HepG2 (cell line): ENCODE data around the gene PIP4K2B. TPM values are rescaled to one million over a fixed set of nuclear protein-coding genes. Genes with fewer than 3 reads are reported as not detected.

Experiments
- AGO1 ChIP-seq: fragments of 200-400 bp; formaldehyde crosslinking; IDR thresholded peaks from 2 replicates; pipeline ENCODE4 v1.6.1; 2017; ENCODE audit warnings: mild to moderate bottlenecking, low read depth, low read length, moderate library complexity; ENCODE audit not compliant: poor library complexity, severe bottlenecking
- AKAP8 ChIP-seq: sonication (generic); formaldehyde crosslinking; IDR thresholded peaks from 2 replicates; pipeline ENCODE4 v1.5.1; 2020; ENCODE audit warnings: mild to moderate bottlenecking, missing genetic modification reagents
- ATRX ChIP-seq: sonication (generic); formaldehyde crosslinking; IDR thresholded peaks from 2 replicates; pipeline ENCODE4 v1.4.0; 2020; ENCODE audit warnings: missing genetic modification reagents, borderline replicate concordance
- BCLAF1 ChIP-seq: fragments of 450-650 bp; IDR thresholded peaks from 2 replicates; pipeline ENCODE4 v1.6.1; 2017; ENCODE audit warnings: mild to moderate bottlenecking
- BRCA1 ChIP-seq: sonication (generic); formaldehyde crosslinking; IDR thresholded peaks from 2 replicates; pipeline ENCODE4 v1.4.0; 2020; ENCODE audit warnings: missing genetic modification reagents
- CENPT ChIP-seq: sonication (generic); formaldehyde crosslinking; IDR thresholded peaks from 2 replicates; pipeline ENCODE4 v1.8.0; 2022; ENCODE audit warnings: low read depth, mild to moderate bottlenecking, moderate library complexity, missing genetic modification reagents
- EED ChIP-seq: sonication (generic); formaldehyde crosslinking; IDR thresholded peaks from 2 replicates; pipeline ENCODE4 v1.5.0; 2020; ENCODE audit warnings: mild to moderate bottlenecking, missing genetic modification reagents
- FLYWCH1 ChIP-seq: sonication (generic); formaldehyde crosslinking; IDR thresholded peaks from 2 replicates; pipeline ENCODE4 v1.8.1; 2023; ENCODE audit warnings: mild to moderate bottlenecking, missing genetic modification reagents
- KLF16 ChIP-seq, 2 experiments: sonication (generic) in 1 of 2; formaldehyde crosslinking in 1 of 2; IDR thresholded peaks; 2 replicates each; pipeline versions ENCODE4 v1.6.1 to v1.8.0; 2016 to 2023; ENCODE audit warnings: missing genetic modification reagents in 2 of 2, missing compliant biosample characterization in 1 of 2
- PHB2 ChIP-seq: fragments of 450-650 bp; IDR thresholded peaks from 2 replicates; pipeline ENCODE4 v1.6.1; 2018; ENCODE audit not compliant: partially characterized antibody
- POLR2AphosphoS5 ChIP-seq: IDR thresholded peaks from 2 replicates; pipeline ENCODE4 v1.6.1; 2012; ENCODE audit warnings: low read depth, low read length
- RARG ChIP-seq: sonication (generic); formaldehyde crosslinking; IDR thresholded peaks from 2 replicates; pipeline ENCODE4 v1.4.0; 2020; ENCODE audit warnings: low read depth, mild to moderate bottlenecking, missing genetic modification reagents
- RORA ChIP-seq: sonication (generic); formaldehyde crosslinking; IDR thresholded peaks from 2 replicates; pipeline ENCODE4 v1.5.0; 2020; ENCODE audit warnings: mild to moderate bottlenecking, missing genetic modification reagents, moderate library complexity
- SMAD3 ChIP-seq: sonication (generic); formaldehyde crosslinking; IDR thresholded peaks from 2 replicates; pipeline ENCODE4 v1.4.0; 2020; ENCODE audit warnings: missing genetic modification reagents
- SP4 ChIP-seq: sonication (generic); formaldehyde crosslinking; IDR thresholded peaks from 2 replicates; pipeline ENCODE4 v1.8.1; 2023; ENCODE audit warnings: mild to moderate bottlenecking, missing genetic modification reagents
- ZBTB8A ChIP-seq: sonication (generic); formaldehyde crosslinking; IDR thresholded peaks from 2 replicates; pipeline ENCODE4 v1.4.0; 2020; ENCODE audit warnings: mild to moderate bottlenecking, low read depth, missing genetic modification reagents, borderline replicate concordance
- ZKSCAN5 ChIP-seq: sonication (generic); formaldehyde crosslinking; IDR thresholded peaks from 2 replicates; pipeline ENCODE4 v1.5.1; 2020; ENCODE audit warnings: mild to moderate bottlenecking, missing genetic modification reagents
- ZMYM3 ChIP-seq: sonication (generic); formaldehyde crosslinking; IDR thresholded peaks from 2 replicates; pipeline ENCODE4 v1.5.1; 2020; ENCODE audit warnings: mild to moderate bottlenecking, missing genetic modification reagents
- ZNF343 ChIP-seq: sonication (generic); formaldehyde crosslinking; IDR thresholded peaks from 2 replicates; pipeline ENCODE4 v1.4.0; 2020; ENCODE audit warnings: mild to moderate bottlenecking, missing genetic modification reagents
- ZNF367 ChIP-seq: sonication (generic); formaldehyde crosslinking; IDR thresholded peaks from 2 replicates; pipeline ENCODE4 v1.4.0; 2020; ENCODE audit warnings: missing genetic modification reagents, borderline replicate concordance
- ZNF644 ChIP-seq: IDR thresholded peaks from 2 replicates; pipeline ENCODE4 v1.6.1; 2016; ENCODE audit warnings: low read depth
- ZNF652 ChIP-seq: IDR thresholded peaks from 2 replicates; pipeline ENCODE4 v1.6.1; 2016; ENCODE audit warnings: low read depth, borderline replicate concordance
- ZNF7 ChIP-seq: IDR thresholded peaks from 2 replicates; pipeline ENCODE4 v1.6.1; 2016; ENCODE audit warnings: missing biosample characterization, missing genetic modification reagents
- ZNF737 ChIP-seq: sonication (generic); formaldehyde crosslinking; IDR thresholded peaks from 2 replicates; pipeline ENCODE4 v1.5.0; 2020; ENCODE audit warnings: missing genetic modification reagents, mild to moderate bottlenecking, borderline replicate concordance
- ZNF775 ChIP-seq: sonication (generic); formaldehyde crosslinking; IDR thresholded peaks from 2 replicates; pipeline ENCODE4 v1.4.0; 2020; ENCODE audit warnings: missing genetic modification reagents, mild to moderate bottlenecking, moderate library complexity, borderline replicate concordance
- ZNF878 ChIP-seq: sonication (generic); formaldehyde crosslinking; IDR thresholded peaks from 2 replicates; pipeline ENCODE4 v1.8.1; 2023; ENCODE audit warnings: mild to moderate bottlenecking, missing genetic modification reagents, moderate library complexity
- ZSCAN29 ChIP-seq: sonication (generic); formaldehyde crosslinking; conservative IDR thresholded peaks from 2 replicates; pipeline ENCODE4 v1.4.0; 2020; ENCODE audit warnings: mild to moderate bottlenecking, missing genetic modification reagents
- polyA plus RNA-seq, 8 experiments: library from polyadenylated mRNA; depleted of rRNA in 3 of 8; stranded (reverse) in 7 of 8; unstranded in 1 of 8; fragments of >200 nt; fragmentation: Illumina TruSeq in 4 of 8; extraction: Trizol in 4 of 8; gene quantifications; 2 replicates each; pipeline versions ENCODE4 v1.2.1 to v1.2.3, GENCODE V29; 2011 to 2016; ENCODE audit warnings: low read depth in 4 of 8, missing spikeins in 1 of 8, mixed read lengths in 1 of 8; ENCODE audit not compliant: insufficient read depth in 1 of 8
- total RNA-seq, 5 experiments: library from RNA; depleted of rRNA; stranded (reverse); fragments of >200 nt; fragmentation: Illumina TruSeq; extraction: Trizol; gene quantifications; 2 replicates each; pipeline ENCODE4 v1.2.3, GENCODE V29; 2016; ENCODE audit warnings: low read depth in 1 of 5
- TF ChIP-seq, protein P1 (sequence below): sonication (generic); formaldehyde crosslinking; conservative IDR thresholded peaks from 2 replicates; pipeline ENCODE4 v1.8.1; 2023; ENCODE audit warnings: missing genetic modification reagents

PIP4K2B gene
- total and polyA plus RNA-seq, 2 of the 13 experiments (the other 11 are each of a cell fraction or from before 2014, with no cell fraction given): 20.4 to 54.0 TPM

DNA sequence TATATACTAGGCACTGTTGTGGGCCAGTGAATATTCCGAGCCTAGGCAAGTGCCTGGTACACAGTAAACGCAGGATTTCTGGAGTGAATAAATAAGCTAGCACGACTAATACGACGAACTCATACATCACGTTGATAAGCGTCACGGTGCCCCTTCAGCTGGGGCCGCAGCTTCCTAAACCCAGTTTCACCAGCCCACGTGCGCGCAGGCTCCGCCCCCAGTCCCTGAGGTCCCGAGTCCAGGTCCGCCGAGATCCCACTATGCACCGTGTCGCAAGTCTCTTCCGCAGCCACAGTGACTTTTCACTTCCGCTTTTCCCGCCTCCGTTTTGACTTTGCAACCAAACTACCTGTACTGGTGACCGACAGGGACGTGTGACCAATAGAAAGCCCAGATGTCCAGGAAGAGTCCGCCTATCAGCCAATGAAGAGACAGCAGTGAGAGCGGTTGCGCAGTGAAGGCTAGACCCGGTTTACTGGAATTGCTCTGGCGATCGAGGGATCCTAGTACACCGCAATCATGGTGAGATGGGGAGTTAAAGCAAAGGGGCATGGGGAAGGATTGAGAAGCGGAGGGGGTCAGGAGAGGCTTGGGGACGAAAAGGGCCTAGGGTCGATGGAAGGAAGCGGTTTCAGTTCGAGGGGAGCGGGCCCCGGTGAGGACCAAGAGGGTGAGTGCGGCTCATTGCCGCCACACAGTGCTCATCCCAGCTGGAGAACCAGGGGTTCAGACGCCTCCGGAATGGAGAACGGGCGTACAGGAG is 46.9 kb downstream of the PIP4K2B start, which contains the start of gene PSMB3 (continued):
- TF ChIP-seq ZMYM3: peak; percentile 50; the same call in 1 of the 2 replicates
- TF ChIP-seq CENPT (CRISPR knock-in tag): no peak; the same call in 1 of the 2 replicates
- TF ChIP-seq ZNF775 (CRISPR knock-in tag): no peak
- no peak; the same call in 1 of the 2 replicates for TF ChIP-seq ZNF737 (CRISPR knock-in tag)
- no peak for TF ChIP-seq ZNF7 (CRISPR knock-in tag)
- TF ChIP-seq EED (CRISPR knock-in tag): no peak; the same call in 1 of the 2 replicates
- TF ChIP-seq PHB2: no peak
- no peak for TF ChIP-seq ZBTB8A
- no peak for TF ChIP-seq ZKSCAN5 (CRISPR knock-in tag)
- TF ChIP-seq, protein P1, sequence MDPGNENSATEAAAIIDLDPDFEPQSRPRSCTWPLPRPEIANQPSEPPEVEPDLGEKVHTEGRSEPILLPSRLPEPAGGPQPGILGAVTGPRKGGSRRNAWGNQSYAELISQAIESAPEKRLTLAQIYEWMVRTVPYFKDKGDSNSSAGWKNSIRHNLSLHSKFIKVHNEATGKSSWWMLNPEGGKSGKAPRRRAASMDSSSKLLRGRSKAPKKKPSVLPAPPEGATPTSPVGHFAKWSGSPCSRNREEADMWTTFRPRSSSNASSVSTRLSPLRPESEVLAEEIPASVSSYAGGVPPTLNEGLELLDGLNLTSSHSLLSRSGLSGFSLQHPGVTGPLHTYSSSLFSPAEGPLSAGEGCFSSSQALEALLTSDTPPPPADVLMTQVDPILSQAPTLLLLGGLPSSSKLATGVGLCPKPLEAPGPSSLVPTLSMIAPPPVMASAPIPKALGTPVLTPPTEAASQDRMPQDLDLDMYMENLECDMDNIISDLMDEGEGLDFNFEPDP (CRISPR knock-in tag): no peak
- no peak for TF ChIP-seq RORA (CRISPR knock-in tag)
- TF ChIP-seq ZNF644: peak; percentile 33; the same call in 1 of the 2 replicates
- peak; percentile 94 for TF ChIP-seq SP4 (CRISPR knock-in tag)
- peak; percentile 89 for TF ChIP-seq POLR2AphosphoS5
- no peak for TF ChIP-seq ATRX
- TF ChIP-seq FLYWCH1 (CRISPR knock-in tag): 0 out of 2 replicates have a peak, but pooled peaks have one; percentile 70
- 0 out of 2 replicates have a peak, but pooled peaks have one; percentile 82 for TF ChIP-seq ZSCAN29 (CRISPR knock-in tag)
- TF ChIP-seq ZNF367 (CRISPR knock-in tag): no peak
- TF ChIP-seq BRCA1 (CRISPR knock-in tag): no peak
- peak in 1 of 2 experiments; percentile 96; a peak in 2 of 4 replicates for TF ChIP-seq KLF16 (CRISPR knock-in tag; IDR thresholded peaks at IDR 0.05)
- TF ChIP-seq SMAD3 (CRISPR knock-in tag): peak; percentile 57; the same call in 1 of the 2 replicates
- no peak for TF ChIP-seq BCLAF1
- TF ChIP-seq ZNF878 (CRISPR knock-in tag): peak; percentile 70; the same call in 1 of the 2 replicates
- TF ChIP-seq ZNF652 (CRISPR knock-in tag): no peak
- no peak for TF ChIP-seq AGO1
- peak; percentile 89; the same call in 1 of the 2 replicates for TF ChIP-seq RARG (CRISPR knock-in tag)
- TF ChIP-seq ZNF343 (CRISPR knock-in tag): peak; percentile 46; the same call in 1 of the 2 replicates
- TF ChIP-seq AKAP8: peak; percentile 84; the same call in 1 of the 2 replicates
